ENCODE measurements around the gene OR1N1. TPM values are rescaled to one million over a fixed set of nuclear protein-coding genes. Genes with fewer than 3 reads are reported as not detected.

OR1N1 gene
- polyA plus RNA-seq, 1 donor from 2014 or later = not detected

DNA sequence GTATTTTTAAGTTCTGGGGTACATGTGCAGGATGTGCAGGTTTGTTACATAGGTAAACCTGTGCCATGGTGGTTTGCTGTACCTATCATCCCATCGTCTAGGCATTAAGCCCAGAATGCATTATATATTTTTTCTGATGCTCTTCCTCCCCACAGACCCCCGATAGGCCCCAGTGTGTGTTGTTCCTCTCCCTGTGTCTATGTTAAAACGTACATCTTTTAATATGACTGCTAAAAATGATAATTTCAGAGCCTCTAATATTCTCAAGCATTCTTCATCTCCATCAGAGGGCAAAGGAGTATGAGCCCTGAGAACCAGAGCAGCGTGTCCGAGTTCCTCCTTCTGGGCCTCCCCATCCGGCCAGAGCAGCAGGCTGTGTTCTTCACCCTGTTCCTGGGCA lies 16.6 kb downstream of the OR1N1 start, which contains the start of gene OR1J2:
TSS of gene OR1J2 (plus strand) at position 301 of the 400 bp plus-strand sequence. CDS start at position 301, 0 bp downstream.
- no peak within 1 kb of the TSS for H3K27ac Mint-ChIP-seq
- H3K9me3 Mint-ChIP-seq = no peaks in the 10 kb centered on the region
- H3K4me3 Mint-ChIP-seq = peak within 1 kb of the TSS in 1 of 4 donors; percentile 30
- peaks cover 12% of the 10 kb centered on the region for H3K27me3 Mint-ChIP-seq
- H3K4me1 Mint-ChIP-seq = no peaks in the 10 kb centered on the region
- no peaks in the 10 kb centered on the region for H3K36me3 Mint-ChIP-seq

DNA sequence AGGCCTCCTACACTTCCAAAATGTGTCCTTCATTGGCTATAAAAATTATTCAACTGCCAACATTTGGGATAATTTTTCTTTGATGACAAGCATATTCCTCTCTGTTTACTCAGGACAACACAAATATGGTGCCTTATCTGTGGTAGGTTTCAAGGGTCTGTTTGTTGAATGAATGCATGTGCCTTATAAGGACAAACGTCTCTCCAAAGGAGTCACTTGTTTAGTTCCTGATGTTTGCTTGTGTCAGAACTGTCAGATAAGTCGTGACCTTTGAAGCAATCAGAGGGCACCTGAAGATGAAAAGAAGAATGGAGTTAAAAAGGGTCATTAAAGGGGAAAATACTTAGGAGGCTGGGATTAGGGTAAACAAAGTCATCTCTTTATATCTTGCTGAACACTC lies 20.1 kb downstream of the OR1N1 start:
- H3K9me3 Mint-ChIP-seq = no peaks in the 10 kb centered on the region
- H3K27me3 Mint-ChIP-seq = peaks cover 12% of the 10 kb centered on the region
- H3K27ac Mint-ChIP-seq = no peak overlapping the region
- no peak overlapping the region for H3K4me3 Mint-ChIP-seq
- no peaks in the 10 kb centered on the region for H3K36me3 Mint-ChIP-seq
- no peaks in the 10 kb centered on the region for H3K4me1 Mint-ChIP-seq

DNA sequence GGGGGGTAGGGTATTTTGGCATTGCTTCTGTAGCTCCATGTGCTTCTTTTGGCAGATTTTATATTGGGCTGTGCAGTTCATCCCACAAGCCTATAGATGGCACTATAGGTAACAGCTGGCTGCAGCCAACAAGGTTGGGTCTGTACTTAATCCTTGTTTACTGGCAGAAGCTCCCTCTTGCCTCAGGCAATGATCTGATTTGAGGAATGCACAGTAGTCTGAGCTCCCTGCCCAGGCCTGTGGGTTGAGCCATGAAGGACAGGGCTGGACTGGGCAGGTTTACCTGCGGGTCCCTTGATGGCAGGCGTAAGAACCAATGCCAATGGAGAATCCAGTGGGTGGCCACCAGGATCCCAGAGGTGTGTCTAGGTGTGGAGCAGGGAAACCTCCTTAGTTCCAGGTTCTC lies 28.2 kb downstream of the OR1N1 start:
- H3K4me1 Mint-ChIP-seq = no peaks in the 10 kb centered on the region
- peaks cover 5 to 12% (median 5%) of the 10 kb centered on the region in 3 donors for H3K9me3 Mint-ChIP-seq
- H3K27me3 Mint-ChIP-seq = peaks cover 22% of the 10 kb centered on the region
- no peak overlapping the region for H3K27ac Mint-ChIP-seq
- H3K4me3 Mint-ChIP-seq = no peak overlapping the region
- no peaks in the 10 kb centered on the region for H3K36me3 Mint-ChIP-seq

DNA sequence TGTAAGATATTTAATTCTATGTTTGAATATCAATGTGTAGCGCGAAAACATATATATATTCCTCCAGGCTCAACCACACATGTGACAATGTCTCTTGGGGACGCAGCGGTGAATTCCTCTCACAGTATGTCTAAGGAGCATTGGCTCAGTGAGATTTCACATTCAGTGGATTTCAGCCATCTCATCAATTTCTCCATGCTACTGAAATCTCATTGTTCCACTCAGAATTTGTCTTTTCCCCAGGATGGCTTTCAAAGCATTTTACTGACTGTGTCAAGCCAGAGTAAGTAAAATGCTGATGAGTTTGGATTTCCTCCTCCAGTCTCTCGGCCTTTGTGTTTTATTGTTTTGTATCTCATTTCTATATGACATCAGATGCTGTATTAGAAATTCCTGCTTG lies 48.0 kb downstream of the OR1N1 start:
- no peaks in the 10 kb centered on the region for H3K36me3 Mint-ChIP-seq
- no peaks in the 10 kb centered on the region for H3K4me1 Mint-ChIP-seq
- peaks cover 0 to 2% (median 0%) of the 10 kb centered on the region in 3 donors for H3K9me3 Mint-ChIP-seq
- no peak overlapping the region for H3K4me3 Mint-ChIP-seq
- no peak overlapping the region for H3K27ac Mint-ChIP-seq
- peaks cover 8% of the 10 kb centered on the region for H3K27me3 Mint-ChIP-seq

DNA sequence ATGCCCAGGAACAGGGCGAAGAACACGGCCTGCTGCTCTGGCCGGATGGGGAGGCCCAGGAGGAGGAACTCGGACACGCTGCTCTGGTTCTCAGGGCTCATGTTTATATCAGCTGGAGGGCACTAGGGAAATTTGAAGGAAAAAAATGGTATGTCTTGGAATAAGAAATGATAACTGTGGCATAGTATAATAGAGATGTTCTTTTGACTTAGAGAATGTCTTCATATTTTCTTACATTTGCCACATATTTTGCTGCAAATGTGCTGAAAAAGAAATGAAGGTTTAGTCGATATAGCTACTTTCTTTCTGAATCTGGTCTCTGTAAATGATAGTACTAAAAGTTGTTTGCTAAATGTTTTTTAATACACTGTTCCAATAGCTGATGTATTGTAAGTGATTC lies 49.3 kb downstream of the OR1N1 start, which contains the start of gene OR1J1:
TSS of gene OR1J1 (minus strand) at position 101 of the 400 bp plus-strand sequence. CDS start at position 101, 0 bp downstream.
- H3K27ac Mint-ChIP-seq = no peak within 1 kb of the TSS
- peaks cover 0 to 2% (median 0%) of the 10 kb centered on the region in 3 donors for H3K9me3 Mint-ChIP-seq
- no peaks in the 10 kb centered on the region for H3K36me3 Mint-ChIP-seq
- no peaks in the 10 kb centered on the region for H3K4me1 Mint-ChIP-seq
- H3K4me3 Mint-ChIP-seq = no peak within 1 kb of the TSS
- H3K27me3 Mint-ChIP-seq = peaks cover 12% of the 10 kb centered on the region

DNA sequence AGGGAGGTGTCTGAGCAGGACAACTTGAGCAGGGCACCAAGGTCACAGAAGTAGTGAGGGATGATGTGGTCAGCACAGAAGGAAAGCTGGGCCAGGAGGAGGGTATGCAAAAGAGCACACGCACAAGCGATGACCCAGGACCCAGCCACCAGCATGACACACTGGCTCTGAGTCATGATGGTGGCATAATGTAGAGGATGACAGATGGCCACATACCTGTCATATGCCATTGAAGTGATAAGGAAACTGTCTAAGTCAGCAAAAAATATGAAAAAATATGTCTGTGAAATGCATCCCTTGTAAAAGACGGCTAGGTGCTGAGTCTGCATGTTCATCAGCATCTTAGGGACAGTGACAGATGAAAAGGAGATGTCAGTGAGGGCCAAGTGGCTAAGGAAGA lies 49.7 kb downstream of the OR1N1 start:
- no peak overlapping the region for H3K4me3 Mint-ChIP-seq

More for the DNA sequence above, 49.7 kb downstream of the OR1N1 start:
- H3K36me3 Mint-ChIP-seq = no peaks in the 10 kb centered on the region
- peaks cover 12% of the 10 kb centered on the region for H3K27me3 Mint-ChIP-seq
- no peak overlapping the region for H3K27ac Mint-ChIP-seq
- H3K9me3 Mint-ChIP-seq = peaks cover 0 to 2% (median 0%) of the 10 kb centered on the region in 3 donors
- H3K4me1 Mint-ChIP-seq = no peaks in the 10 kb centered on the region

Other genes starting within 250 kb of the OR1N1 start
- gene PTGS1, start 156.3 kb downstream of the OR1N1 start, polyA plus RNA-seq = 17.5 TPM
- gene OR1J1, start 49.4 kb downstream of the OR1N1 start, polyA plus RNA-seq = not detected
- not detected for gene OR1J2, start 16.5 kb downstream of the OR1N1 start, polyA plus RNA-seq
- gene OR1J4, start 8.2 kb downstream of the OR1N1 start, polyA plus RNA-seq = not detected
- not detected for gene OR1N2, start 25.8 kb upstream of the OR1N1 start, polyA plus RNA-seq
- not detected for gene OR1L8, start 56.1 kb upstream of the OR1N1 start, polyA plus RNA-seq
- gene OR1Q1, start 87.4 kb upstream of the OR1N1 start, polyA plus RNA-seq = not detected
- gene OR1B1, start 130.3 kb upstream of the OR1N1 start, polyA plus RNA-seq = not detected
- 0.99 TPM for gene OR1L1, start 134.4 kb upstream of the OR1N1 start, polyA plus RNA-seq
- not detected for gene OR1L3, start 147.8 kb upstream of the OR1N1 start, polyA plus RNA-seq
- not detected for gene OR1L4, start 196.7 kb upstream of the OR1N1 start, polyA plus RNA-seq
- not detected for gene OR1L6, start 215.0 kb upstream of the OR1N1 start, polyA plus RNA-seq